Measurements from ENCODE around the gene LRRC37B. TPM values are rescaled to one million over a fixed set of nuclear protein-coding genes. Genes with fewer than 3 reads are reported as not detected.

LRRC37B gene
- polyA plus RNA-seq, 2 of the 4 experiments (the other 2 are of a cell fraction): 8.3 to 17.9 TPM

- ATAC-seq (no peak), DNase-seq (ENCODE audit: low read depth in 1 of 2, low spot score in 1 of 2) (no peak), FAIRE-seq (no peak)
- POLR2A ChIA-PET: no interaction called here
- CTCF ChIA-PET: interaction anchor here (0.9 kb wide), 1 partner anchor 23 kb away, joined by 3 read pairs; no protein-coding TSS in a partner anchor
- no peak for TF ChIP-seq ZFP36 (IDR thresholded peaks at IDR 0.05; ENCODE audit: borderline replicate concordance, partially characterized antibody)
- TF ChIP-seq CHD2 (IDR thresholded peaks at IDR 0.05; ENCODE audit: low read length, partially characterized antibody): no peak
- TF ChIP-seq MYC (IDR thresholded peaks at IDR 0.05; ENCODE audit: borderline replicate concordance, low read length): no peak
- TF ChIP-seq SMC3 (IDR thresholded peaks at IDR 0.05): no peak
- no peak for TF ChIP-seq SREBF2 (IDR thresholded peaks at IDR 0.05)
- TF ChIP-seq ZNF302 (CRISPR knock-in tag; IDR thresholded peaks at IDR 0.05): no peak
- TF ChIP-seq NPAS2 (CRISPR knock-in tag; IDR thresholded peaks at IDR 0.05; ENCODE audit: borderline replicate concordance): no peak
- TF ChIP-seq JUN (IDR thresholded peaks at IDR 0.05): no peak
- no peak for TF ChIP-seq JUNB (IDR thresholded peaks at IDR 0.05)
- TF ChIP-seq TFCP2L1 (CRISPR knock-in tag; IDR thresholded peaks at IDR 0.05): no peak
- TF ChIP-seq POLR2AphosphoS2 (conservative IDR thresholded peaks at IDR 0.05; ENCODE audit: low read length): no peak
- no peak for TF ChIP-seq HDAC2 (IDR thresholded peaks at IDR 0.05)
- TF ChIP-seq CBX2 (IDR thresholded peaks at IDR 0.05; ENCODE audit: borderline replicate concordance, low read depth): no peak
- no peak for TF ChIP-seq ESRRA (IDR thresholded peaks at IDR 0.05; ENCODE audit: borderline replicate concordance, low read length)
- no peak for TF ChIP-seq ZSCAN20 (CRISPR knock-in tag; IDR thresholded peaks at IDR 0.05)
- TF ChIP-seq RAD21 (conservative IDR thresholded peaks at IDR 0.05 in 1 of 2, IDR thresholded peaks at IDR 0.05 in 1 of 2): no peak
- no peak for TF ChIP-seq RNF2 (IDR thresholded peaks at IDR 0.05; ENCODE audit: borderline replicate concordance, low read depth)
- TF ChIP-seq EHMT2 (IDR thresholded peaks at IDR 0.05; ENCODE audit: low read depth): no peak
- 88% methylated on average over 4 of the region's 4 CpGs for WGBS (ENCODE audit: missing lambda C conversion rate)
- H3K4me3 ChIP-seq: no peak overlapping the region
- no peak overlapping the region for H3K27ac ChIP-seq
- H3K4me1 ChIP-seq: peaks cover 11% of the 10 kb centered on the region; the same call in 2 of the 3 replicates
- no peaks in the 10 kb centered on the region for H3K9me3 ChIP-seq
- no peak overlapping the region; the same call in 2 of the 3 replicates for H3K4me2 ChIP-seq
Measured at GRCh38 chr17:32010114-32010513, 2.9 kb downstream of the LRRC37B start.

- ATAC-seq: no peak
- ChIA-PET POLR2A (no interaction called here), CTCF (interaction anchor here (1.3 kb wide), 1 partner anchor 9 kb away, joined by 7 read pairs; the partner anchor contains the start of gene LRRC37B)
- Histone ChIP-seq H3K9me3 (no peaks in the 10 kb centered on the region), H3K4me1 (peaks cover 9% of the 10 kb centered on the region; the same call in 2 of the 3 replicates), H3K4me2 (no peak overlapping the region; the same call in 2 of the 3 replicates), H3K27ac (no peak overlapping the region), H3K4me3 (no peak overlapping the region)
- 59% methylated on average over 9 of the region's 9 CpGs for WGBS (ENCODE audit: missing lambda C conversion rate)
- no peak for TF ChIP-seq CBX8 (IDR thresholded peaks at IDR 0.05)
- TF ChIP-seq BHLHE40 (IDR thresholded peaks at IDR 0.05; ENCODE audit: low read depth, low read length): no peak
- TF ChIP-seq REST (IDR thresholded peaks at IDR 0.05): no peak
- TF ChIP-seq FOSL2 (IDR thresholded peaks at IDR 0.05): no peak
- TF ChIP-seq FOSL2 (CRISPR knock-in tag; IDR thresholded peaks at IDR 0.05): peak; percentile 37
- TF ChIP-seq MYC (IDR thresholded peaks at IDR 0.05; ENCODE audit: borderline replicate concordance, low read length): no peak
- no peak for FAIRE-seq
- DNase-seq (ENCODE audit: low read depth in 1 of 2, low spot score in 1 of 2): peak in 1 of 2 experiments; percentile 26
Measured at GRCh38 chr17:32015245-32016013, 8.2 kb downstream of the LRRC37B start.
